Psoas muscle (tissue), 8 donors: ENCODE results near the gene PSMD5. TPM values are rescaled to one million over a fixed set of nuclear protein-coding genes. Genes with fewer than 3 reads are reported as not detected.

Experiments used
- ATAC-seq, 4 donors: fragments of 200-7000 bp; cut with Tn5 transposase; one replicate each; pipeline ENCODE4 v1.9.1; 2020; ENCODE audit warnings: moderate library complexity in 3 of 4, mild to moderate bottlenecking in 2 of 4
- DNase-seq, 2 donors: peaks; one replicate each; pipeline ENCODE4 v3.0.0-alpha.2; 2020
- H3K27ac ChIP-seq: fragments of 200-600 bp; one replicate; pipeline ENCODE4 v1.8.0; 2022
- H3K27me3 ChIP-seq, 3 donors: fragments of 200-600 bp in 1 of 3; one replicate each; pipeline versions ENCODE4 v1.6.1 to v1.8.0; 2013 to 2022; ENCODE audit warnings: low read length in 2 of 3, mild to moderate bottlenecking in 2 of 3, moderate library complexity in 1 of 3; ENCODE audit not compliant: insufficient read depth in 3 of 3
- H3K36me3 ChIP-seq, 2 donors: fragments of 200-600 bp in 1 of 2; one replicate each; pipeline versions ENCODE4 v1.6.1 to v1.8.0; 2013 to 2022; ENCODE audit warnings: low read depth in 1 of 2, mild to moderate bottlenecking in 1 of 2, moderate library complexity in 1 of 2; ENCODE audit not compliant: insufficient read depth in 1 of 2
- H3K4me1 ChIP-seq: fragments of 200-600 bp; one replicate; pipeline ENCODE4 v1.8.0; 2022
- H3K4me3 ChIP-seq: fragments of 200-600 bp; one replicate; pipeline ENCODE4 v1.8.0; 2022; ENCODE audit warnings: mild to moderate bottlenecking
- H3K9me3 ChIP-seq: fragments of 200-600 bp; one replicate; pipeline ENCODE4 v1.8.0; 2022
- CTCF ChIP-seq: fragments of 200-600 bp; IDR thresholded peaks from one replicate; pipeline ENCODE4 v1.8.0; 2022; ENCODE audit warnings: antibody characterized with exemption
- WGBS, 3 donors: extraction: QIAGEN DNeasy Blood & Tissue Kit; methylation state at CpG; one replicate each; pipeline versions ENCODE4 v1.1.6 to v1.1.7; 2013; 5-methylcytosine and 5-hydroxymethylcytosine counted together
- intact Hi-C, 2 donors: fragments of 100-400 bp; cut with DNase I; formaldehyde crosslinking; loops; one replicate each; pipeline versions ENCODE4 v1.11.0 to v1.14.2; 2022
- polyA plus RNA-seq, 3 donors: library from polyadenylated mRNA; stranded (reverse); fragments of 200-250 nt; gene quantifications; one replicate each; pipeline ENCODE4 v1.2.3, GENCODE V29; 2013
- total RNA-seq, 4 donors: library from RNA; stranded (reverse); fragmentation: NEBNext Ultra II Directional in 2 of 4; extraction: Animal tissue kit (Norgen Biotek cat#: 25700) in 2 of 4; gene quantifications; one replicate each; pipeline versions ENCODE4 v1.2.1 to v1.2.4, GENCODE V29; 2021 to 2023
- donor health status: healthy with polysubstance abuse.
- donor health status: DM: no; HTN: no; CAD: no; lungs with moderate emphysema.
- donor health status: Bipolar disorder and iron deficiency.
- donor health status: healthy.
- donor health status: DM: yes; HTN: yes; CAD: no.
- donor health status: DM: no; HTN: no; CAD: no.
- donor health status: DM: no; HTN: no; CAD: no.
- donor health status: DM: yes; HTN: yes; CAD: no.

PSMD5 gene
- total and polyA plus RNA-seq, 7 donors: 6.2 to 15.7 (median 8.9) TPM

- no peak overlapping the region for H3K27ac ChIP-seq
- intact Hi-C loops: no loop called here
- H3K4me1 ChIP-seq: no peaks in the 10 kb centered on the region
- H3K27me3 ChIP-seq: no peaks in the 10 kb centered on the region
- no peaks in the 10 kb centered on the region for H3K9me3 ChIP-seq
- peaks cover 0 to 36% of the 10 kb centered on the region in 2 donors for H3K36me3 ChIP-seq
- no peak overlapping the region for H3K4me3 ChIP-seq
- no peak for ATAC-seq
- no peak for TF ChIP-seq CTCF
- 60 to 67% (median 63%) methylated on average over 7 of the region's 7 CpGs for WGBS, 3 donors
- no peak for DNase-seq
Observed at GRCh38 chr9:120857481-120857880, 14.8 kb upstream of the PSMD5 start.

GRCh38 chr9:120856700-120857099, 14.0 kb upstream of the PSMD5 start:
- TF ChIP-seq CTCF: no peak
- Histone ChIP-seq H3K4me1 (no peaks in the 10 kb centered on the region), H3K4me3 (no peak overlapping the region), H3K9me3 (no peaks in the 10 kb centered on the region), H3K27ac (no peak overlapping the region), H3K36me3 (peaks cover 0 to 29% of the 10 kb centered on the region in 2 donors), H3K27me3 (no peaks in the 10 kb centered on the region)
- ATAC-seq (no peak), DNase-seq (no peak)
- 67 to 80% (median 72%) methylated on average over 4 of the region's 4 CpGs for WGBS, 3 donors
- intact Hi-C loops: no loop called here

GRCh38 chr9:120855827-120856670, 13.3 kb upstream of the PSMD5 start:
- intact Hi-C loops: no loop called here
- DNase-seq (no peak), ATAC-seq (no peak)
- H3K4me3 ChIP-seq: no peak overlapping the region
- no peak overlapping the region for H3K27ac ChIP-seq
- no peaks in the 10 kb centered on the region for H3K27me3 ChIP-seq
- H3K36me3 ChIP-seq: peaks cover 0 to 25% of the 10 kb centered on the region in 2 donors
- H3K9me3 ChIP-seq: no peaks in the 10 kb centered on the region
- TF ChIP-seq CTCF: no peak
- H3K4me1 ChIP-seq: no peaks in the 10 kb centered on the region
- WGBS, 3 donors: 68 to 76% (median 71%) methylated on average over 7 of the region's 7 CpGs

- Histone ChIP-seq H3K4me1 (no peaks in the 10 kb centered on the region), H3K27me3 (no peaks in the 10 kb centered on the region), H3K36me3 (peaks cover 0 to 12% of the 10 kb centered on the region in 2 donors), H3K4me3 (no peak overlapping the region), H3K9me3 (no peaks in the 10 kb centered on the region), H3K27ac (no peak overlapping the region)
- WGBS, 3 donors: 79 to 89% (median 80%) methylated on average over 3 of the region's 3 CpGs
- intact Hi-C loops: no loop called here
- TF ChIP-seq CTCF: no peak
- ATAC-seq (no peak), DNase-seq (no peak)
Observed at GRCh38 chr9:120854596-120855327, 12.0 kb upstream of the PSMD5 start.
